Mesenchymal stem cell (in vitro differentiated cells and primary cell): ENCODE data around the gene RNASE8.

Experiments
- DNase-seq: peaks from one replicate; pipeline ENCODE4 v3.0.0-alpha.2; 2013
- H2AFZ ChIP-seq: one replicate; pipeline ENCODE4 v1.6.1; 2013; ENCODE audit warnings: low read depth, mild to moderate bottlenecking, control low read depth, inconsistent platforms, low read length, moderate library complexity
- H2AK5ac ChIP-seq: 2 replicates; pipeline ENCODE4 v1.6.1; 2013; ENCODE audit warnings: low read length, moderate library complexity, mild to moderate bottlenecking, inconsistent platforms; ENCODE audit not compliant: severe bottlenecking
- H2BK120ac ChIP-seq: one replicate; pipeline ENCODE4 v1.6.1; 2013; ENCODE audit warnings: low read depth, mild to moderate bottlenecking, inconsistent platforms, low read length, moderate library complexity
- H2BK12ac ChIP-seq, 2 experiments: one replicate each; pipeline ENCODE4 v1.6.1; 2013; ENCODE audit warnings: inconsistent platforms in 2 of 2, low read length in 2 of 2, mild to moderate bottlenecking in 2 of 2, moderate library complexity in 2 of 2, control low read depth in 1 of 2
- H2BK15ac ChIP-seq: one replicate; pipeline ENCODE4 v1.6.1; 2013; ENCODE audit warnings: mild to moderate bottlenecking, low read depth, inconsistent platforms; ENCODE audit not compliant: poor library complexity, severe bottlenecking
- H2BK5ac ChIP-seq: 2 replicates; pipeline ENCODE4 v1.6.1; 2013; ENCODE audit warnings: low read depth, mild to moderate bottlenecking, low read length, control low read depth, inconsistent platforms; ENCODE audit not compliant: poor library complexity, severe bottlenecking
- H3K14ac ChIP-seq, 2 experiments: one replicate each; pipeline ENCODE4 v1.6.1; 2013; ENCODE audit warnings: inconsistent platforms in 2 of 2, low read length in 2 of 2, control low read depth in 1 of 2, mild to moderate bottlenecking in 1 of 2, moderate library complexity in 1 of 2
- H3K18ac ChIP-seq, 2 experiments: one replicate each; pipeline ENCODE4 v1.6.1; 2013; ENCODE audit warnings: inconsistent platforms in 2 of 2, low read length in 2 of 2, control low read depth in 1 of 2, low read depth in 1 of 2, mild to moderate bottlenecking in 1 of 2
- H3K23ac ChIP-seq, 2 experiments: one replicate each; pipeline ENCODE4 v1.6.1; 2013; ENCODE audit warnings: inconsistent platforms in 2 of 2, low read length in 2 of 2, mild to moderate bottlenecking in 2 of 2, moderate library complexity in 2 of 2, control low read depth in 1 of 2
- H3K27ac ChIP-seq: 2 replicates; pipeline ENCODE4 v1.5.1; 2013; ENCODE audit warnings: mild to moderate bottlenecking, moderate library complexity, low read length, control low read depth, inconsistent platforms; ENCODE audit not compliant: poor library complexity, severe bottlenecking
- H3K27me3 ChIP-seq, 2 experiments: 2 replicates each; pipeline versions ENCODE4 v1.6.1 to v1.7.0; 2013; ENCODE audit warnings: low read length in 2 of 2, mild to moderate bottlenecking in 2 of 2, moderate library complexity in 2 of 2, control low read depth in 1 of 2, inconsistent platforms in 1 of 2; ENCODE audit not compliant: control insufficient read depth in 1 of 2, insufficient read depth in 1 of 2
- H3K36me3 ChIP-seq, 2 experiments: 2 replicates each; pipeline versions ENCODE4 v1.6.1 to v1.7.0; 2013; ENCODE audit warnings: low read length in 2 of 2, control low read depth in 1 of 2, inconsistent platforms in 1 of 2, low read depth in 1 of 2, mild to moderate bottlenecking in 1 of 2; ENCODE audit not compliant: insufficient read depth in 2 of 2, control insufficient read depth in 1 of 2
- H3K4ac ChIP-seq, 2 experiments: one replicate each; pipeline ENCODE4 v1.6.1; 2013; ENCODE audit warnings: inconsistent platforms in 2 of 2, low read length in 2 of 2, mild to moderate bottlenecking in 2 of 2, moderate library complexity in 2 of 2, control low read depth in 1 of 2, low read depth in 1 of 2
- H3K4me1 ChIP-seq: 2 replicates; pipeline ENCODE4 v1.6.1; 2013; ENCODE audit warnings: low read depth, low read length, control low read depth; ENCODE audit not compliant: control insufficient read depth, insufficient read depth
- H3K4me2 ChIP-seq: 2 replicates; pipeline ENCODE4 v1.6.1; 2013; ENCODE audit warnings: low read length, mild to moderate bottlenecking, inconsistent platforms; ENCODE audit not compliant: poor library complexity, severe bottlenecking
- H3K4me3 ChIP-seq, 2 experiments: 2 replicates each; pipeline versions ENCODE4 v1.5.1 to v1.7.0; 2013; ENCODE audit warnings: low read length in 2 of 2, mild to moderate bottlenecking in 2 of 2, control low read depth in 1 of 2, low read depth in 1 of 2; ENCODE audit not compliant: insufficient read depth in 1 of 2
- H3K79me1 ChIP-seq: replicated peaks from 2 replicates; pipeline ENCODE4 v1.6.1; 2013; ENCODE audit warnings: mild to moderate bottlenecking, control low read depth, low read length, inconsistent platforms; ENCODE audit not compliant: poor library complexity, severe bottlenecking
- H3K9ac ChIP-seq: 2 replicates; pipeline ENCODE4 v1.7.0; 2013; ENCODE audit warnings: mild to moderate bottlenecking, low read length, moderate library complexity
- H3K9me3 ChIP-seq: 2 replicates; pipeline ENCODE4 v1.7.0; 2013; ENCODE audit warnings: mild to moderate bottlenecking, low read length; ENCODE audit not compliant: control insufficient read depth
- H4K8ac ChIP-seq: one replicate; pipeline ENCODE4 v1.6.1; 2013; ENCODE audit warnings: inconsistent platforms, mild to moderate bottlenecking, low read length, moderate library complexity
- H4K91ac ChIP-seq: one replicate; pipeline ENCODE4 v1.6.1; 2013; ENCODE audit warnings: mild to moderate bottlenecking, low read length, inconsistent platforms
- WGBS: methylation state at CpG from one replicate; pipeline ENCODE4 v1.1.7; 2013; ENCODE audit warnings: mixed read lengths; 5-methylcytosine and 5-hydroxymethylcytosine counted together

The RNASE8 gene

GRCh38 chr14:21072031-21072473 lies 14.4 kb downstream of the RNASE8 start:
- no peak overlapping the region for H3K14ac ChIP-seq
- H2BK5ac ChIP-seq = peak overlapping the region; percentile 92
- no peaks in the 10 kb centered on the region for H3K27me3 ChIP-seq
- H3K18ac ChIP-seq = peak overlapping the region in 1 of 2 experiments; percentile 84
- H2BK120ac ChIP-seq = no peak overlapping the region
- peaks cover 40 to 43% of the 10 kb centered on the region in 2 experiments for H3K36me3 ChIP-seq
- peak overlapping the region; percentile 76 for H2AK5ac ChIP-seq
- no peaks in the 10 kb centered on the region for H3K9me3 ChIP-seq
- H3K4me1 ChIP-seq = peaks cover 29% of the 10 kb centered on the region
- H2BK12ac ChIP-seq = no peak overlapping the region
- 33% methylated on average over 4 of the region's 4 CpGs for WGBS
- H2AFZ ChIP-seq = no peak overlapping the region
- no peak overlapping the region for H3K4ac ChIP-seq
- H4K91ac ChIP-seq = no peak overlapping the region
- no peak overlapping the region for H4K8ac ChIP-seq
- DNase-seq = peak; percentile 81
- no peak overlapping the region for H3K23ac ChIP-seq
- H3K4me3 ChIP-seq = peak overlapping the region in 1 of 2 experiments; percentile 92
- no peak overlapping the region for H2BK15ac ChIP-seq
- H3K79me1 ChIP-seq = peaks cover 43% of the 10 kb centered on the region
- H3K4me2 ChIP-seq = peak overlapping the region; percentile 91
- peak overlapping the region; percentile 100 for H3K27ac ChIP-seq
- H3K9ac ChIP-seq = peak overlapping the region; percentile 88

GRCh38 chr14:21072781-21073339 lies 15.2 kb downstream of the RNASE8 start:
- H4K91ac ChIP-seq = peak overlapping the region; percentile 58
- peak overlapping the region; percentile 88 for H3K9ac ChIP-seq
- H3K18ac ChIP-seq = no peak overlapping the region
- H2BK15ac ChIP-seq = peak overlapping the region; percentile 3
- no peak overlapping the region for H2BK120ac ChIP-seq
- H2BK5ac ChIP-seq = no peak overlapping the region
- H3K36me3 ChIP-seq = peaks cover 45 to 51% of the 10 kb centered on the region in 2 experiments
- H3K27me3 ChIP-seq = no peaks in the 10 kb centered on the region
- H3K14ac ChIP-seq = peak overlapping the region in 1 of 2 experiments; percentile 35
- H3K4me3 ChIP-seq = peak overlapping the region in 1 of 2 experiments; percentile 54
- peaks cover 29% of the 10 kb centered on the region for H3K4me1 ChIP-seq
- peak overlapping the region in 1 of 2 experiments; percentile 47 for H2BK12ac ChIP-seq
- H2AFZ ChIP-seq = no peak overlapping the region
- H3K4me2 ChIP-seq = peak overlapping the region; percentile 91
- peak overlapping the region; percentile 76 for H2AK5ac ChIP-seq
- peak overlapping the region; percentile 100 for H3K27ac ChIP-seq
- 96% methylated on average over 9 of the region's 9 CpGs for WGBS
- H3K9me3 ChIP-seq = no peaks in the 10 kb centered on the region
- H3K4ac ChIP-seq = peak overlapping the region in 1 of 2 experiments; percentile 24
- no peak for DNase-seq
- H4K8ac ChIP-seq = no peak overlapping the region
- H3K23ac ChIP-seq = no peak overlapping the region
- H3K79me1 ChIP-seq = peaks cover 47% of the 10 kb centered on the region

GRCh38 chr14:21073921-21074320 lies 16.3 kb downstream of the RNASE8 start:
- Histone ChIP-seq H4K8ac (no peak overlapping the region), H2BK5ac (no peak overlapping the region), H3K4me3 (no peak overlapping the region), H2AK5ac (no peak overlapping the region), H3K36me3 (peaks cover 55 to 62% of the 10 kb centered on the region in 2 experiments), H3K18ac (no peak overlapping the region), H3K14ac (no peak overlapping the region), H3K9me3 (no peaks in the 10 kb centered on the region), H3K27ac (no peak overlapping the region), H2BK120ac (no peak overlapping the region), H3K4ac (no peak overlapping the region), H2BK15ac (no peak overlapping the region), H3K27me3 (no peaks in the 10 kb centered on the region), H2AFZ (no peak overlapping the region), H4K91ac (peak overlapping the region; percentile 55), H3K4me2 (no peak overlapping the region), H3K23ac (no peak overlapping the region), H3K9ac (peak overlapping the region; percentile 12), H3K4me1 (peaks cover 24% of the 10 kb centered on the region), H2BK12ac (no peak overlapping the region), H3K79me1 (peaks cover 51% of the 10 kb centered on the region)
- 97% methylated on average over 9 of the region's 9 CpGs for WGBS
- no peak for DNase-seq

- whole genome bisulfite sequencing = 94% methylated on average over 26 of the region's 26 CpGs
- Histone ChIP-seq H3K9ac (no peak overlapping the region), H2BK5ac (no peak overlapping the region), H3K79me1 (peaks cover 50% of the 10 kb centered on the region), H2BK120ac (no peak overlapping the region), H2AFZ (no peak overlapping the region), H3K4ac (no peak overlapping the region), H4K8ac (peak overlapping the region; percentile 14), H3K18ac (no peak overlapping the region), H3K4me1 (peaks cover 19% of the 10 kb centered on the region), H3K27ac (no peak overlapping the region), H2BK15ac (no peak overlapping the region), H3K14ac (no peak overlapping the region), H3K27me3 (no peaks in the 10 kb centered on the region), H3K36me3 (peaks cover 63 to 69% of the 10 kb centered on the region in 2 experiments), H4K91ac (peak overlapping the region; percentile 16), H3K9me3 (no peaks in the 10 kb centered on the region), H3K23ac (no peak overlapping the region), H2BK12ac (no peak overlapping the region), H3K4me3 (no peak overlapping the region), H2AK5ac (peak overlapping the region; percentile 51), H3K4me2 (no peak overlapping the region)
- no peak for DNase-seq
These were observed 17.0 kb downstream of the RNASE8 start for GRCh38 chr14:21074398-21075272.
